Sciatic nerve (tissue), 2 donors: Measurements from ENCODE around the gene FOXA1. TPM values are rescaled to one million over a fixed set of nuclear protein-coding genes. Genes with fewer than 3 reads are reported as not detected.
"Not testable (repeated sequence)": the region's sequence is repeated elsewhere in the genome, so short reads cannot be mapped to it uniquely, and the experiment has no call there.

Experiments used
- ATAC-seq: fragments of 200-7000 bp; cut with Tn5 transposase; one replicate; pipeline ENCODE4 v1.9.1; 2020; ENCODE audit warnings: mild to moderate bottlenecking, moderate library complexity
- DNase-seq: peaks from one replicate; pipeline ENCODE4 v3.0.0-alpha.2; 2020; ENCODE audit warnings: low spot score
- intact Hi-C: fragments of 100-400 bp; cut with DNase I; formaldehyde crosslinking; loops from one replicate; pipeline ENCODE4 v1.14.2; 2022
- total RNA-seq: library from RNA; stranded (reverse); fragmentation: NEBNext Ultra II Directional; extraction: Animal tissue kit (Norgen Biotek cat#: 25700); gene quantifications from one replicate; pipeline ENCODE4 v1.2.1, GENCODE V29; 2021
- donor health status: DM: no; HTN: no; CAD: no.
- donor health status: DM: no; HTN: no; CAD: no.

Gene FOXA1
- total RNA-seq, 1 donor from 2014 or later: 0.94 TPM

DNA sequence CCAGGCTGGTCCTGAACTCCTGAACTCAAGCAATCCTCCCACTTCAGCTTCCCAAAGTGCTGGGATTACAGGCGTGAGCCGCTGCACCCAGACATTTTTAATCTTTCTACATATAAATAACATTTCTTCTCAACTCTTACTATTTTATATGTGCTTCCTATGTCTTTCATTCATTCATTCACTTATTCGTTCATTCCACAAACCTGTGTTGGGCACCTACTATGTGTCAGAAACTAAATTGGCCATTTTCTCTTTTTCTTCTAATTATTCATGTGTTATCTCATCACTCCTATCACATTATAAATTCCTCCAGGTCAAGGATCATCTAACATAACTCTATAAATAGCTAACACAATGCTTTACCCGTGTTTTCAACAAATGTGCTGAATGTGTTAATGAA, 23.7 kb downstream of the FOXA1 start:
- DNase-seq: no peak
- intact Hi-C loops: no loop called here
- no peak for ATAC-seq

DNA sequence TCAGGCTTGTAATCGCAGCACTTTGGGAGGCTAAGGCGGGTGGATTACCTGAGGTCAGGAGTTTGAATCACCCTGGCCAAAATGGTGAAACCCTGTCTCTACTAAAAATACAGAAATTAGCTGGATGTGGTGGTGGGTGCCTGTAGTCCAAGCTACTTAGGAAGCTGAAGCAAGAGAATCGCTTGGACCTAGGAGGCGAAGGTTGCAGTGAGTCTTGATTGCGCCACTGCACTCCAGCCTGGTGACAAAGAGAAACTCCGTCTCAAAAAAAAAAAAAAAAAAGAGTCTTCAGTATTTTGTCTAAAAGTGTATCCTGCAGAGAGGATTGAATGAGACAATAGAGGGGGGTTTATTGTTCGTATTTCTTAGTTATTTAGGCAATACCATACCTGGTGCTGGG, 25.3 kb downstream of the FOXA1 start:
- no peak for DNase-seq
- intact Hi-C loops: no loop called here

DNA sequence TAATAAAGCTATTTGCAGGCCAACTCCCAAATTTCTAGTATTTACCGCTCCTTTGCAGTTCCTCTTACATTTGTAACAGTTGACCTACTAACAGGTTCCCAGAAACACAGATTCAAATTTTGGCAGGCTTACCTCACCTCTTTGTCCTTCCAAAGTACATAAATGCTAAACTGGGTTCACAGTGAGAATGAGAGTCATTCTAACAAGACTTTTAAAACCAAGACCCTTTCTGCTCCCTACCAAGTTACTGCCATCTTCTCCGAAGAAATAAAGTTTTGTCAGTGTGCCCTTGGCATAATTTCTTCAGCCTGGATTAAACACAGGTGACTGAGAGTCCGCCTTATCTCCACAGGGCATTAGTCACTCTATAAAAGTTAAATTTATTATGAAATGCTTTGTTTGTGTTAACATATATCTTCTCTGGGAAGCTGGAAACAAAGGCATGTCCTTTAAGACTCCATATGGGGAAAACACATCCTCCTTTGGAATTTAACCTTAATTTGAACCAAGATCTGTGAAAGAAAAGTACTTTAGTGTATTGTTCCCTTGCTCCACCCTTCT, 28.2 kb downstream of the FOXA1 start:
- intact Hi-C loops: no loop called here
- ATAC-seq (no peak), DNase-seq (no peak)

More for the DNA sequence above, 25.3 kb downstream of the FOXA1 start:
- no peak for ATAC-seq

DNA sequence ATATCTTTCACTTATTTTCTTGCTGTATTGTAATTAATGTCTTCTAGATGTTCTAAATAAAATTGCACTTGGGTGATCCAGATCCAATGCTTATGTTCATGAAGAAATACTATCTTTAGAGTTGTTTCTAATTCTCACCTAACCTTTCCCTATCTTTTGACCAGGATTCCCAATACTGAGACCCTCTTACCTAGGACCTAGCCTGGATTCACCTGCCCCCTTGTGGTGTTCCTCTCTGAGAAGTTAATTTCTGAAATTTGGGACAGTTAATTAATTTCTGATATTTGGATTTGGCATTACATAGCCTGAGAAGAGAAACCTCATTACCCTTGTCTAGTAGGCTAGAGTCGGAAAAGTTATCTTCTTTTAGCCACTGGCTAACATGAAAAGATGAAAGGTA, 29.5 kb downstream of the FOXA1 start:
- ATAC-seq (no peak), DNase-seq (no peak)
- intact Hi-C loops: no loop called here

DNA sequence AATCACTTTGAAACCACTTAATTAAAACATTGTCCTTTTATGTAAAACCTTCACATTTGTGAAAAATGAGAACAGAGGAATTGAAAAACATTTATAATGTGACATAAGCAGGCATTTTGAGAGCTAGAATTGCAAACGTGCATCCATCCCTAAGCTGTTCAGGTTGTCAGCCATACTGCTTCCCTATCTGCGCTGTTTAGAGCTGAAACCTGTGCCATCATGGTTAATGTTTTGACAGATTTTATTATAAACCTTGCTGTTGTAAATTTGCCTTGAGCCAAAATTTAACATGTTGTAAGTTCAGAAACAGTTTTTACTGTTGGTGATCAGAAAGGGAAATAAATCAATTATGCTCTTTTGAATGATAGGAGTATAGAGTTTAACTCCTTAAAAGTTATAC, 31.9 kb downstream of the FOXA1 start:
- intact Hi-C loops: no loop called here
- ATAC-seq: no peak

DNA sequence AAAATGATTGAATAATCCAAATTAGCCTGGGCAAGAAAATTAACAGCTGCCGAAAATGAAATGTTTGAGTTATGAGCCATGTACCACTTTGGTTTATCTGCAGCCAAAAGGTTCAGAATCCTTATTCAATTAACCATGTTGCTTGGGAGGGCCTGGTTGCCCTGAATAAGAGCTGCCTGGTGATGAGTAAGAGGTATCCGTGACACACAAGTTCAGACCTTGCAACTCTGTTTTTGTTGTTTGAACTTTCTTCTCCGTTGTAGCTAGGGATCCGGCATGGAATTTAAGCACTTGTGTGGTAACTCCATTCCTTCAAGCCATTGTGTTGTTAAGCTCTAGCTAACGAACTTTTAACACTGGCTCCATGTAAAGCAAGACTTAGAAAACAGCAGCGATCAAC, 35.7 kb downstream of the FOXA1 start:
- ATAC-seq: no peak
- intact Hi-C loops: no loop called here
- no peak for DNase-seq

More for the DNA sequence above, 31.9 kb downstream of the FOXA1 start:
- no peak for DNase-seq

DNA sequence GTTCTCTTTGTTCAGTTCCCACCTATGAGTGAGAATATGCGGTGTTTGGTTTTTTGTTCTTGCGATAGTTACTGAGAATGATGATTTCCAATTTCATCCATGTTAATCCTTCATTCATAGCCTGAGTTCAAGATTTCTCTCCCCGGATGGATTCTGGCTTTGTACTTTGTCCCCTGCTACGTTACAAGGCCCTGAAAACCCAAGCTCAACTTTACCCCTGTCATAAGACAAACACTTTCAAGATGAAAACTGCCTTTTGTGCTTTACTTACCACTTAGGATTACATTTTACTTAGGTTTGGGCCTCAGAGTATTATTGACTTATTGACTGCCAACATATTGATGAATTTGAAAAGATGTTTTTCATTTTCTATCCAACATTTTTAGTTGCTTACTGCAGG, 36.3 kb downstream of the FOXA1 start:
- intact Hi-C loops: no loop called here
- no peak for DNase-seq
- no peak for ATAC-seq

DNA sequence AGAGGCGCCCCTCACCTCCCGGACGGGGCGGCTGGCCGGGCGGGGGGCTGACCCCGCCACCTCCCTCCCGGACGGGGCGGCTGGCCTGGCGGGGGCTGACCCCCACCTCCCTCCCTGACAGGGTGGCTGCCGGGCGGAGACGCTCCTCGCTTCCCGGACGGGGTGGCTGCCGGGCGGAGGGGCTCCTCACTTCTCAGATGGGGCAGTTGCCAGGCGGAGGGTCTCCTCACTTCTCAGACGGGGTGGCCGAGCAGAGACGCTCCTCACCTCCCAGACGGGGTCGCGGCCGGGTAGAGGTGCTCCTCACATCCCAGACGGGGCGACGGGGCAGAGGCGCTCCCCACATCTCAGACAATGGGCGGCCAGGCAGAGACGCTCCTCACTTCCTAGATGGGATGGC, 39.5 kb downstream of the FOXA1 start:
- intact Hi-C loops, ATAC-seq, DNase-seq: not testable (repeated sequence)

DNA sequence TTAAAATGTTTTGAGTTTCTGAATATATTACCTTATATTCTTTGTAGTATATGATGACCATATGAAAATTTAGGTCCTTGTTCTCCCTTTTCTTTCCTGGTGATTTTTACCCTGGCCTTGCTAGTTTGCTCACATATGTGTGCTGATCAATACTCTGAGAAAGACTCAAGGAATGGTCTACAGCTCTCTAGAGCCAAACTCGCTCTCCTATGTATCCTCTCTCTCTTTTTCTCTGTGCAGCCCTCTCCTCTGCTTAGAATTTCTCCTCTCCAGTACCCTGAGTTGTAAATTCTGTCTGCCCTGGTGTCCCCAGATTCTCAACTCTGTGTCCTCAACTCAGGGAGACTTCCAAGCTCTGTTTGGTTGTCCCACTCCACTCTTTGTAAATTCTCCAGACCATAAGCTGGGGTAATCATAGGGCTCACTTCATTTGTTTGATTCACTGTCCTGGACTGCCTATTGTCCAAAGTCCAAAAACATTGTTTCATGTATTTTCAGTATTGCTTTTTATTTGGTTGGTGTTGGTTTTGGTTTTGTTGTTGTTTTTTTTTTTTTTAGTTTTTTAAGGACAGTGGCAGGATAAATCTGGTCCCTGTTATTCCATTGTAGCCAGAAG, 41.0 kb downstream of the FOXA1 start:
- intact Hi-C loops: no loop called here
- DNase-seq: no peak

DNA sequence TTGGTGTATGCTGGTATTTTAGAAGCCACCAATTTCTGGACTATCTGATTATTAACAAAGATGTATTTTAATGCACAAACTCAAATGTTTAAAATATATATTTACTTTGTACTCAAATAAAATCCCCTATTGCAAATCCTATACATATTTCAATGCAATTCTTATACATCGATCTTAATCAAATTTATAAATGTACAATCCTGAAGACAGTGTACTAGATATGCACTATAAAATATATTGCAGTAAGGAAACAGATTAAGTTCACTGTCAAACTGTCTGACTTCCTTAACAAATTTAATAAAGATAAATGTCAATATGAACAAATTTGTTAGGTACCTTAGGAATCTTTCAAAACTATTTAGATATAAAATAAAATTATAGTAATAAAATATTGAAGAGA, 43.9 kb downstream of the FOXA1 start:
- intact Hi-C loops: no loop called here
- DNase-seq (no peak), ATAC-seq (no peak)

More for the DNA sequence above, 41.0 kb downstream of the FOXA1 start:
- ATAC-seq: no peak

DNA sequence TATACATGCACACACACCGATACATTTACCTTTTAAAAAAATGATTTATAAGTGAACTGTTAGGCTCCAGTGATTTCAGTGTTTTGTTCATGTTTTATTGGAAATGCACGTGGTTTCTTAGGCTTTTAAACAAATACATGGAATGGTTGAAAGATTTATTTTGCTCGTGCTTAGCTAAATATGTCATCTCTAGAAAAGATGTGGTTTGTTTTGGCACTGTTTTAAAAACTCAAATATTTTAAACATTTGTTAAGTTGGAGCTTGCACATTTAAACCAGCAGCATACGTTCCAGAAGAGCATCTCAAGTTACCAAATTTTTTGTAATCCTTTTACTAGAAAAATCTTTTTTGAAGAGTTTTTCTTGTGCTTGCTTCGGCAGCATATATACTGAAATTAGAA, 44.5 kb downstream of the FOXA1 start:
- ATAC-seq (no peak), DNase-seq (no peak)
- intact Hi-C loops: no loop called here

DNA sequence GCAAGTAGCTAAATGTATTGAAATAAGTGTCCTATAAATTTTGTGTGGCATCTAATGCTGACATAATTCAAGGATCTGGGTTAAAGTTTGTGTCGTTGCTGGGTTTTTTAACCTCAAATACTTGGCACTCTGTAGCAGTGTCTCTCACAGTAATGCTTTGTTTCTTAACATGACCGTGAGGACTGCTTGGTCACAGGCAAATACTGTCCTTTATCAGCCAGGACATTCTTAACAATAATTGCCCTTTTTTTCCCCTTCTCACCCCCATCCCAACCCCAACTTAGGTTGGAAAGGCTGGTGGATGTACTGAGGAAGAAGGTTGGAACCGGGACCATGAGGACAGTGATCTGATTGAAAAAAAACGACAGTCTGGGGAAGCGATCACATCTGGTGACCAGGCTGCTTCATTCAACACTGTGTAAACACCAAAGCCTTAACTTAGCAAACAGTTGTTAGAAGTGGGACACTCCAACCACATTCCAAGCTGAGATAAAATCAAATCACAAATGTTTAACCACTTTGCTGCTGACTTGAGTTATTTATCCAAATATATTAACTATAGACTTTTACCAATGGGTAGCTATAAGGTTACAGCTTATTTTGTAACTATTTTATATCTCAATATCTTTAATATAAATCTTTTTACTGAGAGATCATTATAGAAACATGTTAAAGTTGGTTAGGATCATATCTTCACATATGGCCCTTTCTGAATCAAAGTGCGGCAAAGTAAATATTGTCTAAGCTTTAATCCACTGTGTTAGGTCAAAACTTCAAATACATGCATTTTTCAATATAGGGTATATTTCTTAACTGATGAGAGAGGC, 48.2 kb downstream of the FOXA1 start:
- DNase-seq (no peak), ATAC-seq (peak; percentile 46)
- intact Hi-C loops: no loop called here

DNA sequence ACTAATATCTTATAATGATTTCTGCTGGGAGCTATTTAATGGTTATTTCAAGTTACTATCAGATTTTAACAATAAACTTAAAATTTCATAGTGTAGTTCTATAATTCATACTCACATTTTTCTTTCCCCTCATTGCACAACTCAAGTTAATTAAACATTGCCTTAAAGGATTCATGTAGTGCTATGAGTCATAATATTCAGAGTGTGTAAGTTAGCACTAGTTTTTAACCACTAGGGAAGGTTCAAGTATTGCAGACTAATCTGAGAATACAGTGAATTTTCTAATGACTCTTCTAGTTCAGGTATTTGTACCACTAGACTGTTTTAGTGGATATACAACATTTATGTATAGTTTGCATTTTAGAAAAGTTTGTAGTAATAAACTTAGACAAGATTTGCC, 49.9 kb downstream of the FOXA1 start:
- no peak for DNase-seq
- intact Hi-C loops: no loop called here
- ATAC-seq: no peak

DNA sequence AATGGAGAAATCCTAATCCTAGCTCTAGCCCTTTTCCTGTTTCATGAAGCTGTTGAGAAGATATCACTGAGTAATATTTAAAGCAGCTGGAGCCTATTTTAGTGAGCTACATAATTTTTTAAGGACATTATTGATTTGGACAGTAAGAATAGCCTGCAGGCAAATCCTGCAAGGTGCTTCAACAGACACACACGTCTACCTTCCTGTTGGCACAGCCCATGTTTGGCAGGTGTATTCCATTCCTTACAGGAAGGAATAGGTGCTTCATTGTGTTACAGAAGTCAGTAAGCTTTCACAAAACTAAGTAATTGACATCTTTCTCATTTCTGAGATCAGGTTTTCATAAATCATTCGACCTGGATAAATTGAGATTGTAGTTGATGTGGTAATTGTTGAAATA, 50.6 kb downstream of the FOXA1 start:
- DNase-seq: no peak
- no peak for ATAC-seq
- intact Hi-C loops: no loop called here

DNA sequence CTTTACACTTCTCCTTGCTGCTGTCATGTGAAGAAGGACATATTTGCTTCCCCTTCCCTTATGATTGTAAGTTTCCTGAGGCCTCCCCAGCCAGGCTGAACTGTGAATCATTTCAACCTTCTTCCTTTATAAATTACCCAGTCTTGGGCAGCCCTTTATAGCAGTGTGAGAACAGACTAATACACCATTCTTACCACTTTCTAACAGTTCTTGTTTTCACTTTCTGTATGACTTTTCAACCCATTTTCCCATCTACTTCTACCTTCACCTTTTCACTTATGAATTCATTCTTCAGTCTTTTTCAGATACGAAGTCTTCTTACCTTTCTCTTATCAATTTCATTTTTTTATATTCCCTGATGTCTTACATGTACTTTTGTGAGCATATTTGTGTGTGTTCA, 55.1 kb downstream of the FOXA1 start:
- ATAC-seq (no peak), DNase-seq (no peak)
- intact Hi-C loops: no loop called here

Other genes with a start within 250 kb of the FOXA1 start
- gene TTC6, start 380 bp upstream of the FOXA1 start, total RNA-seq: not detected